ENCODE data around the gene ATP5F1A.

Gene ATP5F1A

GRCh38 chr18:46104128-46104911, 6.2 kb upstream of the ATP5F1A start, which contains the start of gene HAUS1:
Gene HAUS1 (plus strand): TSS chr18:46104385. CDS start chr18:46104412, 27 bp downstream.
- Histone ChIP-seq H3K79me2 (ENCODE audit: control insufficient read depth, insufficient read depth, low read length) (no peaks in the 10 kb centered on the region), H2BK15ac (replicated peaks; ENCODE audit: low read depth) (no peak within 1 kb of the TSS), H3K79me1 (ENCODE audit: low read length) (peaks cover 2% of the 10 kb centered on the region), H3K56ac (ENCODE audit: low read length) (peak within 1 kb of the TSS; percentile 99), H2BK5ac (ENCODE audit: low read length) (peak within 1 kb of the TSS; percentile 87), H4K8ac (ENCODE audit: low read depth, low read length) (no peak within 1 kb of the TSS), H2AK5ac (ENCODE audit: low read length) (no peak within 1 kb of the TSS), H3K9ac (ENCODE audit: low read length) (peak within 1 kb of the TSS; percentile 96), H2BK120ac (ENCODE audit: low read depth, low read length) (no peak within 1 kb of the TSS), H3K36me3 (ENCODE audit: control insufficient read depth, insufficient read depth, low read length) (no peaks in the 10 kb centered on the region), H4K5ac (ENCODE audit: low read length) (no peak within 1 kb of the TSS), H3K18ac (ENCODE audit: low read length) (peak within 1 kb of the TSS; percentile 7), H3K23ac (ENCODE audit: low read length) (no peak within 1 kb of the TSS), H3K4ac (ENCODE audit: low read depth, low read length) (peak within 1 kb of the TSS; percentile 25), H3K4me1 (ENCODE audit: control insufficient read depth, low read depth, low read length) (no peaks in the 10 kb centered on the region), H3K4me2 (ENCODE audit: low read length) (peak within 1 kb of the TSS; percentile 38), H3K27me3 (ENCODE audit: insufficient read depth, low read length, poor library complexity) (no peaks in the 10 kb centered on the region), H3K27ac (ENCODE audit: low read depth, low read length) (peak within 1 kb of the TSS; percentile 39), H3K4me3 (ENCODE audit: low read length) (peak within 1 kb of the TSS; percentile 82)
- no CpG with 5 or more reads among the region's 57 CpGs for WGBS (ENCODE audit: extremely low coverage, insufficient coverage, low lambda C conversion rate)
- DNase-seq, result peak; percentile 97

DNA sequence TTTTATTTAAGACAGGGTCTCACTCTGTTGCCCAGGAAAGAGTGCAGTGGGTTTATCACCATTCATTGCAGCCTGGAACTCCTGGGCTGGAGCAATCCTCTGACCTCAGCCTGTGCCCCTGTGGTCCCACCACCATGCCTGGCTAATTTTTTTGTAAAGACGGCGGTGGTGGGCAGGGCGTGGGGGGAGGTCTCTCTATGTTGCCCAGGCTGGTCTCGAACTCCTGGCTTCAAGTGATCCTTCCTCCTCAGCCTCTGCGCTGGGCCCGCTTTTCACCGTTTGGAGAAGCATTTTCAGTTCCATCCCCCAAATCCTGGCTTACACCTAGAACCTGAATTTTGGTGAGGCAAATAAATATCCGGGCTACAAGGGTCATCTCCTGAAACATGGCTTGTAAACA, 1.4 kb upstream of the ATP5F1A start:
- Histone ChIP-seq H3K27ac (ENCODE audit: low read depth, low read length) (no peak overlapping the region), H2BK120ac (ENCODE audit: low read depth, low read length) (no peak overlapping the region), H3K4ac (ENCODE audit: low read depth, low read length) (no peak overlapping the region), H3K79me2 (ENCODE audit: control insufficient read depth, insufficient read depth, low read length) (peaks cover 30% of the 10 kb centered on the region), H3K27me3 (ENCODE audit: insufficient read depth, low read length, poor library complexity) (no peaks in the 10 kb centered on the region), H3K4me3 (ENCODE audit: low read length) (no peak overlapping the region), H4K5ac (ENCODE audit: low read length) (no peak overlapping the region), H4K8ac (ENCODE audit: low read depth, low read length) (no peak overlapping the region), H2AK5ac (ENCODE audit: low read length) (no peak overlapping the region), H3K79me1 (ENCODE audit: low read length) (no peaks in the 10 kb centered on the region), H2BK15ac (replicated peaks; ENCODE audit: low read depth) (no peak overlapping the region), H3K4me2 (ENCODE audit: low read length) (no peak overlapping the region), H2BK5ac (ENCODE audit: low read length) (no peak overlapping the region), H3K23ac (ENCODE audit: low read length) (no peak overlapping the region), H3K36me3 (ENCODE audit: control insufficient read depth, insufficient read depth, low read length) (no peaks in the 10 kb centered on the region), H3K18ac (ENCODE audit: low read length) (no peak overlapping the region), H3K4me1 (ENCODE audit: control insufficient read depth, low read depth, low read length) (peaks cover 3% of the 10 kb centered on the region), H3K56ac (ENCODE audit: low read length) (no peak overlapping the region), H3K9ac (ENCODE audit: low read length) (no peak overlapping the region)
- no CpG with 5 or more reads among the region's 8 CpGs for WGBS (ENCODE audit: extremely low coverage, insufficient coverage, low lambda C conversion rate)
- DNase-seq, result no peak

GRCh38 chr18:46098616-46098933, 479 bp upstream of the ATP5F1A start:
- Histone ChIP-seq H3K36me3 (ENCODE audit: control insufficient read depth, insufficient read depth, low read length) (no peaks in the 10 kb centered on the region), H3K18ac (ENCODE audit: low read length) (peak overlapping the region; percentile 85), H3K23ac (ENCODE audit: low read length) (no peak overlapping the region), H2BK5ac (ENCODE audit: low read length) (peak overlapping the region; percentile 86), H3K27me3 (ENCODE audit: insufficient read depth, low read length, poor library complexity) (no peaks in the 10 kb centered on the region), H2BK15ac (replicated peaks; ENCODE audit: low read depth) (no peak overlapping the region), H3K4me1 (ENCODE audit: control insufficient read depth, low read depth, low read length) (peaks cover 3% of the 10 kb centered on the region), H2AK5ac (ENCODE audit: low read length) (no peak overlapping the region), H3K4ac (ENCODE audit: low read depth, low read length) (peak overlapping the region; percentile 50), H3K9ac (ENCODE audit: low read length) (peak overlapping the region; percentile 79), H3K79me2 (ENCODE audit: control insufficient read depth, insufficient read depth, low read length) (peaks cover 34% of the 10 kb centered on the region), H3K56ac (ENCODE audit: low read length) (peak overlapping the region; percentile 100), H4K8ac (ENCODE audit: low read depth, low read length) (peak overlapping the region; percentile 30), H3K4me3 (ENCODE audit: low read length) (no peak overlapping the region), H3K79me1 (ENCODE audit: low read length) (peaks cover 2% of the 10 kb centered on the region), H2BK120ac (ENCODE audit: low read depth, low read length) (no peak overlapping the region), H3K4me2 (ENCODE audit: low read length) (peak overlapping the region; percentile 38), H4K5ac (ENCODE audit: low read length) (no peak overlapping the region), H3K27ac (ENCODE audit: low read depth, low read length) (peak overlapping the region; percentile 79)
- no peak for DNase-seq
- no CpG with 5 or more reads among the region's 16 CpGs for WGBS (ENCODE audit: extremely low coverage, insufficient coverage, low lambda C conversion rate)

DNA sequence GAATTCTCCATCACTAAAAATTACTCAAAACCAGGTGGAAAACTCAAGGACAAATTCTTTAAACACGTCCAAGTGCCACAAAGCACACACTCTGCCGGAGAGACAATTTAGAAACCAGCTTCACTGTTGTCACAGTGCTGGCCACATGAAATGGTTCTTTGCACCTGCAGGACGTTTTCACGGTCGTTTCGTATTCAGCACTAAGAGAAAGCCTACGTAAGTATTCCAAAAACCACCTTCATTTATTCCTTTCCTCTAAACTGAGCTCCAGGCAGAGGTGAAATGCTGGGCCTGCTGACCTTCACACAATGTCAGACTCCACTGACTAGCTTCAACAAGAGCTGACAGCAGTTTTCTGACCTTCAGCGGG, 680 bp downstream of the ATP5F1A start:
- Histone ChIP-seq H4K5ac (ENCODE audit: low read length) (no peak overlapping the region), H2BK5ac (ENCODE audit: low read length) (peak overlapping the region; percentile 94), H3K27ac (ENCODE audit: low read depth, low read length) (peak overlapping the region; percentile 46), H2BK120ac (ENCODE audit: low read depth, low read length) (peak overlapping the region; percentile 5), H3K4ac (ENCODE audit: low read depth, low read length) (peak overlapping the region; percentile 84), H3K4me2 (ENCODE audit: low read length) (peak overlapping the region; percentile 50), H2AK5ac (ENCODE audit: low read length) (peak overlapping the region; percentile 75), H3K36me3 (ENCODE audit: control insufficient read depth, insufficient read depth, low read length) (no peaks in the 10 kb centered on the region), H3K4me1 (ENCODE audit: control insufficient read depth, low read depth, low read length) (peaks cover 3% of the 10 kb centered on the region), H3K23ac (ENCODE audit: low read length) (peak overlapping the region; percentile 82), H4K8ac (ENCODE audit: low read depth, low read length) (no peak overlapping the region), H3K56ac (ENCODE audit: low read length) (peak overlapping the region; percentile 100), H3K79me2 (ENCODE audit: control insufficient read depth, insufficient read depth, low read length) (peaks cover 43% of the 10 kb centered on the region), H3K27me3 (ENCODE audit: insufficient read depth, low read length, poor library complexity) (no peaks in the 10 kb centered on the region), H3K18ac (ENCODE audit: low read length) (peak overlapping the region; percentile 24), H3K9ac (ENCODE audit: low read length) (peak overlapping the region; percentile 97), H3K4me3 (ENCODE audit: low read length) (peak overlapping the region; percentile 96), H2BK15ac (replicated peaks; ENCODE audit: low read depth) (no peak overlapping the region), H3K79me1 (ENCODE audit: low read length) (peaks cover 2% of the 10 kb centered on the region)
- no peak for DNase-seq
- WGBS (ENCODE audit: extremely low coverage, insufficient coverage, low lambda C conversion rate), result no CpG with 5 or more reads among the region's 8 CpGs

DNA sequence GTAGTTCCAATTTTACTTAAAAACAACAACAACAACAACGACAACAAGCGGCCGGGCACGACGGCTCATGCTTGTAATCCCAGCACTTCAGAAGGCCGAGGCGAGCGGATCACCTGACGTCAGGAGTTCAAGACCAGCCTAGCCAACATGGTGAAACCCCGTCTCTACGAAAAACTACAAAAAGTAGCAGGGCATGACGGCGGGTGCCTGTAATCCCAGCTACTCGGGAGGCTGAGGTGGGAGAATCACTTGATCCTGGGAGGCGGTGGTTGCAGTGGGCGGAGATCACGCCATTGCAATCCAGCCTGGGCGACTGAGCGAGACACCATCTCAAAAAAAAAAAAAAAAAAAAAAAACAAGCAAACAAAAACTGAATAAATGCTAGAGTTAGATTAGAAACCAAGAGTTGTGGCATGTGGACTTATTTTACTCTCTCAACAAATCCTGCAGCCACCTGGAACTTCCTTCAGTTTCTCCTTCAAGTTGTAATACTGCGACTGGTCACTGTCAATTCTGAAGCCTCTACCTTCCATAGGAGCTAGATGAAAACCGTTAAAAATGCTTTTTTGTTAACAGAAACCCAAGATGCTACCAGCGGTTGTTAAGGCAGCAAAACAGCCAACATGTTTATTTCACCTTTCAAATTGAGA, 1.3 kb downstream of the ATP5F1A start:
- Histone ChIP-seq H4K5ac (ENCODE audit: low read length) (no peak overlapping the region), H2BK5ac (ENCODE audit: low read length) (no peak overlapping the region), H3K23ac (ENCODE audit: low read length) (no peak overlapping the region), H3K79me1 (ENCODE audit: low read length) (peaks cover 2% of the 10 kb centered on the region), H3K27me3 (ENCODE audit: insufficient read depth, low read length, poor library complexity) (no peaks in the 10 kb centered on the region), H3K9ac (ENCODE audit: low read length) (peak overlapping the region; percentile 97), H2BK15ac (replicated peaks; ENCODE audit: low read depth) (no peak overlapping the region), H3K4me1 (ENCODE audit: control insufficient read depth, low read depth, low read length) (peaks cover 3% of the 10 kb centered on the region), H3K36me3 (ENCODE audit: control insufficient read depth, insufficient read depth, low read length) (no peaks in the 10 kb centered on the region), H3K79me2 (ENCODE audit: control insufficient read depth, insufficient read depth, low read length) (peaks cover 43% of the 10 kb centered on the region), H3K18ac (ENCODE audit: low read length) (no peak overlapping the region), H3K56ac (ENCODE audit: low read length) (peak overlapping the region; percentile 45), H3K4me3 (ENCODE audit: low read length) (peak overlapping the region; percentile 96), H2BK120ac (ENCODE audit: low read depth, low read length) (no peak overlapping the region), H3K4me2 (ENCODE audit: low read length) (peak overlapping the region; percentile 50), H2AK5ac (ENCODE audit: low read length) (no peak overlapping the region), H3K4ac (ENCODE audit: low read depth, low read length) (no peak overlapping the region), H3K27ac (ENCODE audit: low read depth, low read length) (no peak overlapping the region), H4K8ac (ENCODE audit: low read depth, low read length) (no peak overlapping the region)
- DNase-seq, result peak; percentile 14
- WGBS (ENCODE audit: extremely low coverage, insufficient coverage, low lambda C conversion rate), result no CpG with 5 or more reads among the region's 22 CpGs

Measured in mesendoderm (in vitro differentiated cells).